CD4-positive, alpha-beta T cell (primary cell): Measurements from ENCODE around the gene EDN3. TPM values are rescaled to one million over a fixed set of nuclear protein-coding genes. Genes with fewer than 3 reads are reported as not detected.

Experiments
- ATAC-seq: fragments of 200-7000 bp; cut with Tn5 transposase; one replicate; pipeline ENCODE4 v1.10.0; 2022; ENCODE audit warnings: mild to moderate bottlenecking; ENCODE audit not compliant: poor library complexity
- CTCF ChIA-PET: fragments of 350-600 bp; sonication (Branson Sonifier 250); formaldehyde crosslinking; loops from one replicate; lab custom pipeline; 2021; ENCODE audit warnings: antibody characterized with exemption, inconsistent platforms; lab: Charles Lee
- POLR2A ChIA-PET: fragments of 350-600 bp; sonication (Branson Sonifier 250); formaldehyde crosslinking; loops from one replicate; lab custom pipeline; 2021; ENCODE audit warnings: antibody characterized with exemption, inconsistent platforms; lab: Charles Lee
- DNase-seq, 14 experiments: peaks; one replicate each; pipeline ENCODE4 v3.0.0-alpha.2; 2013 to 2020; ENCODE audit warnings: mixed read lengths in 2 of 14
- H3K27ac ChIP-seq, 2 donors: one replicate each; pipeline versions ENCODE4 v1.5.1 to v1.7.0; 2013; ENCODE audit warnings: low read length in 2 of 2, low read depth in 1 of 2, mild to moderate bottlenecking in 1 of 2
- H3K27me3 ChIP-seq, 2 experiments: 1 replicate in 1 of 2; 2 replicates in 1 of 2; pipeline versions ENCODE4 v1.6.1 to v1.7.0; 2013; ENCODE audit warnings: low read length in 2 of 2, control low read depth in 1 of 2, mild to moderate bottlenecking in 1 of 2, moderate library complexity in 1 of 2; ENCODE audit not compliant: insufficient read depth in 2 of 2, control insufficient read depth in 1 of 2
- H3K36me3 ChIP-seq: one replicate; pipeline ENCODE4 v1.6.1; 2013; ENCODE audit warnings: low read length, control low read depth; ENCODE audit not compliant: insufficient read depth
- H3K4me1 ChIP-seq: one replicate; pipeline ENCODE4 v1.6.1; 2013; ENCODE audit warnings: low read length, control low read depth; ENCODE audit not compliant: insufficient read depth
- H3K4me3 ChIP-seq: one replicate; pipeline ENCODE4 v1.5.1; 2013; ENCODE audit warnings: mild to moderate bottlenecking, low read length, moderate library complexity
- H3K9me3 ChIP-seq, 2 experiments: 1 replicate in 1 of 2; 2 replicates in 1 of 2; pipeline versions ENCODE4 v1.6.1 to v1.7.0; 2013; ENCODE audit warnings: low read length in 2 of 2, mild to moderate bottlenecking in 2 of 2, control low read depth in 1 of 2, moderate library complexity in 1 of 2; ENCODE audit not compliant: control insufficient read depth in 1 of 2, insufficient read depth in 1 of 2
- H3K27ac Mint-ChIP-seq: one replicate; pipeline ENCODE4 v1.8.0; 2020; ENCODE audit warnings: mixed read lengths
- H3K27me3 Mint-ChIP-seq: one replicate; pipeline ENCODE4 v1.8.0; 2021; ENCODE audit warnings: mixed read lengths
- H3K36me3 Mint-ChIP-seq: one replicate; pipeline ENCODE4 v1.8.0; 2021; ENCODE audit warnings: low read depth, mixed read lengths
- H3K4me1 Mint-ChIP-seq: one replicate; pipeline ENCODE4 v1.8.0; 2021; ENCODE audit warnings: low read depth, mixed read lengths
- H3K4me3 Mint-ChIP-seq: one replicate; pipeline ENCODE4 v1.8.0; 2020; ENCODE audit warnings: mild to moderate bottlenecking, mixed read lengths
- H3K9me3 Mint-ChIP-seq: one replicate; pipeline ENCODE4 v1.8.0; 2020; ENCODE audit warnings: mixed read lengths
- intact Hi-C, 2 experiments: fragments of 100-400 bp; cut with DNase I in 1 of 2; cut with micrococcal nuclease in 1 of 2; formaldehyde crosslinking; loops; one replicate each; pipeline versions ENCODE4 v1.15.1 to v1.9.0; 2023 to 2025; cut with DNase I, micrococcal nuclease
- total RNA-seq, 174 experiments: library from RNA in 2 of 174; stranded (reverse) in 2 of 174; gene quantifications; one replicate each; pipeline ENCODE4 v1.2.3 and lab custom pipeline; 2021 to 2026
- TF ChIP-seq, protein P1 (sequence below): fragments of 200-600 bp; IDR thresholded peaks from one replicate; pipeline ENCODE4 v1.8.0; 2022; ENCODE audit warnings: antibody characterized with exemption, mild to moderate bottlenecking

EDN3 gene
- total RNA-seq, 2 experiments from 2014 or later: 1.0 to 1.4 TPM

DNA sequence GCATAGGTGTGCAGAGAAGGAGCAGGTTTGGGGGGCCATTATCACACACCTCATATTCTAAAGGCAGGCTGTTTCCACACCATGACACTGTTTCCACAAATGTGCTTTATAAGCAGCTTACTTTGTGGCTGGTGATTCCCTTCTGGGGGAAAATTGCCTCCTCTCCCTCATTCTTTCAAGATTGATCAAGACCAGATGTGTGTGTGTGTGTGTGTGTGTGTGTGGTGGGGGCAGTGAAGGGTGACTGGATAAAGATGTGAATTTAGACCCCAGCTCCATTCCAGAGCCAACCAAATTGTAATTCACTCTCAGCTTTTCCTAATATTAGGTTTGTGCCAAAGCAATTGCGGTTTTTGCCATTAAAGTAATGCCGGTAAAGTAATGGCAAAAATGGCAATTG is 45.6 kb downstream of the EDN3 start:
- H3K4me3 ChIP-seq: no peak overlapping the region
- Mint-ChIP-seq H3K9me3 (no peaks in the 10 kb centered on the region), H3K27me3 (no peaks in the 10 kb centered on the region), H3K4me1 (no peaks in the 10 kb centered on the region), H3K4me3 (no peak overlapping the region), H3K36me3 (no peaks in the 10 kb centered on the region), H3K27ac (no peak overlapping the region)
- intact Hi-C loops: no loop called here
- TF ChIP-seq, protein P1, sequence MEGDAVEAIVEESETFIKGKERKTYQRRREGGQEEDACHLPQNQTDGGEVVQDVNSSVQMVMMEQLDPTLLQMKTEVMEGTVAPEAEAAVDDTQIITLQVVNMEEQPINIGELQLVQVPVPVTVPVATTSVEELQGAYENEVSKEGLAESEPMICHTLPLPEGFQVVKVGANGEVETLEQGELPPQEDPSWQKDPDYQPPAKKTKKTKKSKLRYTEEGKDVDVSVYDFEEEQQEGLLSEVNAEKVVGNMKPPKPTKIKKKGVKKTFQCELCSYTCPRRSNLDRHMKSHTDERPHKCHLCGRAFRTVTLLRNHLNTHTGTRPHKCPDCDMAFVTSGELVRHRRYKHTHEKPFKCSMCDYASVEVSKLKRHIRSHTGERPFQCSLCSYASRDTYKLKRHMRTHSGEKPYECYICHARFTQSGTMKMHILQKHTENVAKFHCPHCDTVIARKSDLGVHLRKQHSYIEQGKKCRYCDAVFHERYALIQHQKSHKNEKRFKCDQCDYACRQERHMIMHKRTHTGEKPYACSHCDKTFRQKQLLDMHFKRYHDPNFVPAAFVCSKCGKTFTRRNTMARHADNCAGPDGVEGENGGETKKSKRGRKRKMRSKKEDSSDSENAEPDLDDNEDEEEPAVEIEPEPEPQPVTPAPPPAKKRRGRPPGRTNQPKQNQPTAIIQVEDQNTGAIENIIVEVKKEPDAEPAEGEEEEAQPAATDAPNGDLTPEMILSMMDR: no peak
- ChIA-PET CTCF (no interaction called here), POLR2A (no interaction called here)
- no peaks in the 10 kb centered on the region for H3K36me3 ChIP-seq
- no peak overlapping the region for H3K27ac ChIP-seq
- no peaks in the 10 kb centered on the region for H3K4me1 ChIP-seq
- no peaks in the 10 kb centered on the region for H3K27me3 ChIP-seq
- ATAC-seq (no peak), DNase-seq (no peak)
- peaks cover 0 to 3% of the 10 kb centered on the region in 2 experiments for H3K9me3 ChIP-seq

DNA sequence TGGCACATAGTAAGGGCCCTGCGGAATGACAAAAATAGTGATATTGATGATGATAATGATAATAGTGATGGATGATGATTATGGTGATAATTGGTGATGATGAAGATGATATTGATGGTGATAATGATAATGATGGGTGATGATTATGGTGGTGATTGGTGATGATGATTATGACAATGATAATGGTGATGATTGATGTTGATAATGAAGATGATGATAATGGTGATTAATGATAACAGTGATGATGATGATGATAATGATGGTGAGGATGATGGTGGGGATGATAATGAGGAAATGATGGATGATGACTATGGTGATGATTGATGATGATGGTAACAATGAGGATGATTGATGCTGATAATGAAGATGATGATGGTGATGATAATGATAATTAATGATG is 48.9 kb downstream of the EDN3 start:
- H3K9me3 ChIP-seq: peaks cover 0 to 3% of the 10 kb centered on the region in 2 experiments
- no peak for ATAC-seq
- Mint-ChIP-seq H3K9me3 (no peaks in the 10 kb centered on the region), H3K27me3 (no peaks in the 10 kb centered on the region), H3K36me3 (no peaks in the 10 kb centered on the region), H3K27ac (no peak overlapping the region), H3K4me1 (peaks cover 5% of the 10 kb centered on the region), H3K4me3 (no peak overlapping the region)
- H3K27ac ChIP-seq: no peak overlapping the region
- ChIA-PET CTCF (no interaction called here), POLR2A (no interaction called here)
- H3K36me3 ChIP-seq: no peaks in the 10 kb centered on the region
- H3K27me3 ChIP-seq: no peaks in the 10 kb centered on the region
- peaks cover 2% of the 10 kb centered on the region for H3K4me1 ChIP-seq
- TF ChIP-seq, protein P1: no peak
- no peak for DNase-seq
- no peak overlapping the region for H3K4me3 ChIP-seq
- intact Hi-C loops: no loop called here

DNA sequence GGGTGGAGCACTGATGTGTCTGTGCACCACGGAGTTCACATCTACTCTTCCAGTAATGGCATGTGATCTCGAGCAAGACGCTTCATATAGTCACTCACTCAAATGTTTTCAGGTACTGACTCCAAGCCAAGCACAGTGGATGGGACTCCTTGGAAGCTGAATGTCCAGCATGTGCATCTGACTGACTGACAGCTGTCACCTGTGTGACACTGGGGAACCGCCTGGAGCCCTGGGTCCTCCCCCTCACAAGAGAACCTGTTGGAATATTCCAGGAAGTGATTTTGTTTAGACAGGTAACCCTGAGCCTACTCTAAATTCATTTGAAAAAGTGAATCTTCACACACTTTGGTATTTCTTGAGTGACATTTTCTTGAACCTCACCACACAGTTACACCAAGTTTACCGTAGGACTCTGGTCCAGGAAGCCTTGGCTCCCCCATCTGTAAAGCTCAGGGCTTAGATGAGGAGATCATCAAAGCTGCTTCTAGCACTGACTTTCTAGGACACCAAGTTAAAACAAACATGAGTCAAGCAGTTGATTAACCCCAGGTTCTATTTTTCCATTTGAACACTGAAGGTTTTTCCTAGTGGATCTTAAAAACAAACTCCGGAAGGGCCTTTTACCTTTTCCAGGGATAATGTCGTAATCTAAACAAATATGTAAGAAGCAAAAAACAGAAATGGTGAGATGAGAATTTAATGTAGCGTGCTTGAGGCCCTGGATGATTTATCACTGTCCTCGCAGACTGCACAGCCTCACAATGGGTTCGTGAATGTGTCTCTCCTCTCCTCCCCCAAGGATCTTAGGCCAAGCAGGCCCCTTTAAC is 50.1 kb downstream of the EDN3 start:
- H3K27me3 ChIP-seq: no peaks in the 10 kb centered on the region
- intact Hi-C loops: no loop called here
- no peak overlapping the region for H3K27ac Mint-ChIP-seq
- H3K4me3 Mint-ChIP-seq: no peak overlapping the region
- peaks cover 2% of the 10 kb centered on the region for H3K4me1 ChIP-seq
- H3K9me3 Mint-ChIP-seq: no peaks in the 10 kb centered on the region
- DNase-seq (no peak), ATAC-seq (no peak)
- peaks cover 0 to 3% of the 10 kb centered on the region in 2 experiments for H3K9me3 ChIP-seq
- H3K4me3 ChIP-seq: no peak overlapping the region
- no peak overlapping the region for H3K27ac ChIP-seq
- peaks cover 5% of the 10 kb centered on the region for H3K4me1 Mint-ChIP-seq
- TF ChIP-seq, protein P1: no peak
- ChIA-PET CTCF (no interaction called here), POLR2A (interaction anchor here (0.6 kb wide), 1 partner anchor 925 kb away, joined by 3 read pairs; no protein-coding TSS in a partner anchor)
- H3K36me3 ChIP-seq: no peaks in the 10 kb centered on the region
- no peaks in the 10 kb centered on the region for H3K36me3 Mint-ChIP-seq
- H3K27me3 Mint-ChIP-seq: no peaks in the 10 kb centered on the region
